ENCODE measurements around the gene CCM2. TPM values are rescaled to one million over a fixed set of nuclear protein-coding genes. Genes with fewer than 3 reads are reported as not detected.

The CCM2 gene
- total RNA-seq, 1 donor from 2014 or later: 28.7 TPM

DNA sequence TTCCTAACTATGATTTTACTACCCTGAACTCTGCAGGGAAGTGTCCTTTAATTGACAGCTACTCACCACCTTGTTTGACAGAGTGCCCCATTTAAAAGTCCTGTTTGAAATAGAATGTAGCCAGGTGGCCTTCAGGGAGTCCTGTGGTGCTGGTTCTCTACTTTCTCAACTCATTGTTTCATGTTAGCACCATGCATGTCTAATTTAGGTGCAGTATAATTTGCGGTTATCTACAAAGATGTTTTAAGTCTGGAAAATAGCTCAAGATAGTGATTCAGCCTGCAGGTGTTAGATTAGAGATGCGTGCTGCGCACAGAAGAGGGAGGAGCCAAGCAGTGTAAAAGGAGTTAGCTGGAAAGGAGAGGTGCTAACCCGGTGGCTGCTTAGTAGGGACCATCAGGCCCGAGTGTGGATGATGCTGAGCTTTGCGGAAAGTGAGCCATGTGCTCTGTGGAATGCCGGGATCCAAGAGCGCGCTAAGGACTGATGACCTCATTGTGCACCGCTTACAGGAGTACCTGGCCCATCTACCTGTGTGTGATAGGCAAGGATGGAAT lies 1.2 kb downstream of the CCM2 start:
- Histone ChIP-seq H3K27me3 (ENCODE audit: control insufficient read depth in 3 of 3, insufficient read depth in 3 of 3, low read length in 3 of 3) (no peaks in the 10 kb centered on the region), H3K4me1 (ENCODE audit: control insufficient read depth in 3 of 3, insufficient read depth in 3 of 3, low read length in 3 of 3) (peaks cover 17 to 38% (median 29%) of the 10 kb centered on the region in 3 donors), H3K4me3 (ENCODE audit: low read length in 3 of 3) (peak overlapping the region; percentile 79 to 93 (median 92)), H3K27ac (ENCODE audit: low read depth, low read length) (peak overlapping the region; percentile 86), H3K9ac (ENCODE audit: low read depth in 1 of 3, low read length in 3 of 3) (peak overlapping the region; percentile 48 to 77 (median 54)), H3K9me3 (ENCODE audit: control insufficient read depth in 3 of 3, low read length in 3 of 3) (no peaks in the 10 kb centered on the region), H3K36me3 (ENCODE audit: control insufficient read depth in 3 of 3, insufficient read depth in 3 of 3, low read length in 3 of 3) (no peaks in the 10 kb centered on the region)

DNA sequence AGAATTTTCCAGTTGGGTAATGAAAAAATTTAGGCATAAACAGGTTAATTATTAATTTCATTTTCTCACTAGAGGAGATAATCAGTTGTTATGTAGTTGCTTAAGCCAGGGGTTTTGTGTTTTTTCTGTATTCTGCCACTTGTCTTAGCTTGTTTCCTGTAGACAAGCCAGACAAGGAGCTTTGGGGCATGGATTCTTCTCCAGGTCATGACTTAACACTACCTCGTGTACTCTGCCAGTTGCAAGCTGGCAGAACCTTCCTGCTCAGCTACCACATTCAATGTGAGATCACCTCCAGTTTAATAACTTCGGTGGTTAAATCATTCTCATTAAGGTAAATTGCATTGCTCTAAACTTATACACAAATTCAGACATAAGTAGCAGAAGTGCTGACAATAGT lies 1.8 kb downstream of the CCM2 start:
- peak overlapping the region in 1 of 3 donors; percentile 77 for H3K9ac ChIP-seq (ENCODE audit: low read depth in 1 of 3, low read length in 3 of 3)
- peak overlapping the region; percentile 8 for H3K27ac ChIP-seq (ENCODE audit: low read depth, low read length)
- H3K4me1 ChIP-seq (ENCODE audit: control insufficient read depth in 3 of 3, insufficient read depth in 3 of 3, low read length in 3 of 3): peaks cover 17 to 38% (median 29%) of the 10 kb centered on the region in 3 donors
- peak overlapping the region in 1 of 3 donors; percentile 92 for H3K4me3 ChIP-seq (ENCODE audit: low read length in 3 of 3)
- no peaks in the 10 kb centered on the region for H3K9me3 ChIP-seq (ENCODE audit: control insufficient read depth in 3 of 3, low read length in 3 of 3)
- H3K36me3 ChIP-seq (ENCODE audit: control insufficient read depth in 3 of 3, insufficient read depth in 3 of 3, low read length in 3 of 3): peaks cover 0 to 2% (median 0%) of the 10 kb centered on the region in 3 donors
- H3K27me3 ChIP-seq (ENCODE audit: control insufficient read depth in 3 of 3, insufficient read depth in 3 of 3, low read length in 3 of 3): no peaks in the 10 kb centered on the region

DNA sequence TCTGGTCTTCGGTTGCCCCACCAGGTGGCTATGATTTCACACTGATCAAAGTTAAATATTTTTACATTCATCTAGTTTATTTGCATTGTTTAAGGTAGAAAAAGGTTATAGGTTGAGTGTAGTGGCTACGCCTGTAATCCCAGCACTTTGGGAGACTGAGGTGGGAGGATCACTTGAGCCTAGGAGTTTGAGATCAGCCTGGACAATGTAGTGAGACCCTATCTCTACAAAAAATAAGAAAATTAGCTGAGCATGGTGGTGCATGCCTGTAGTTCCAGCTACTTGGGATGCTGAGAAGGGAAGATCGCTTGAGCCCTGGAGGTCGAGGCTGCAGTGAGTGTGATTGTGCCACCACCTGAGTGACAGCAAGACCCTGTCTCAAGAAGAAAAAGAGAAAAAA lies 3.8 kb downstream of the CCM2 start:
- Histone ChIP-seq H3K9ac (ENCODE audit: low read depth in 1 of 3, low read length in 3 of 3) (no peak overlapping the region), H3K4me1 (ENCODE audit: control insufficient read depth in 3 of 3, insufficient read depth in 3 of 3, low read length in 3 of 3) (peaks cover 17 to 38% (median 29%) of the 10 kb centered on the region in 3 donors), H3K4me3 (ENCODE audit: low read length in 3 of 3) (no peak overlapping the region), H3K27me3 (ENCODE audit: control insufficient read depth in 3 of 3, insufficient read depth in 3 of 3, low read length in 3 of 3) (no peaks in the 10 kb centered on the region), H3K27ac (ENCODE audit: low read depth, low read length) (no peak overlapping the region), H3K36me3 (ENCODE audit: control insufficient read depth in 3 of 3, insufficient read depth in 3 of 3, low read length in 3 of 3) (peaks cover 0 to 2% (median 0%) of the 10 kb centered on the region in 3 donors), H3K9me3 (ENCODE audit: control insufficient read depth in 3 of 3, low read length in 3 of 3) (no peaks in the 10 kb centered on the region)

DNA sequence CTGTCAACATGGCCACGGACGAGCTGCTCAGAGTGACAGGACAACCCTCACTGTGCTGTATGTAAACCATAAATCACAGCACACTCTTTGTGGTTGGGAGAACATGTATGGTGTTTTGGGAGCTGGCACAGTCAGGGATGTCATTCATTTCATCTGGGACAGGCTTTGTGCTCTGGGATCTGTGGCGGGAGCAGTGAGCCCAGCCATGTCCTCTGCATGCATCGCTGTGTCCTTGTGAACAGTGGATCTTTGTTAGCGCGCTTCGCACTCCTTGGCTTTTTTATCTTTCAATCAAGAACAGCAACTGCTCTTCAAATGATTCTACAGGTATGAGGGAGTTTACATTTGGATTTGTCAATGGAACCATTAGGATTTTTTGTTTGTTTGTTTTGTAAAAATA lies 7.1 kb downstream of the CCM2 start:
- Histone ChIP-seq H3K4me1 (ENCODE audit: control insufficient read depth in 3 of 3, insufficient read depth in 3 of 3, low read length in 3 of 3) (peaks cover 8 to 22% (median 11%) of the 10 kb centered on the region in 3 donors), H3K9ac (ENCODE audit: low read depth in 1 of 3, low read length in 3 of 3) (no peak overlapping the region), H3K4me3 (ENCODE audit: low read length in 3 of 3) (no peak overlapping the region), H3K36me3 (ENCODE audit: control insufficient read depth in 3 of 3, insufficient read depth in 3 of 3, low read length in 3 of 3) (peaks cover 0 to 2% (median 0%) of the 10 kb centered on the region in 3 donors), H3K27ac (ENCODE audit: low read depth, low read length) (no peak overlapping the region), H3K27me3 (ENCODE audit: control insufficient read depth in 3 of 3, insufficient read depth in 3 of 3, low read length in 3 of 3) (no peaks in the 10 kb centered on the region), H3K9me3 (ENCODE audit: control insufficient read depth in 3 of 3, low read length in 3 of 3) (no peaks in the 10 kb centered on the region)

DNA sequence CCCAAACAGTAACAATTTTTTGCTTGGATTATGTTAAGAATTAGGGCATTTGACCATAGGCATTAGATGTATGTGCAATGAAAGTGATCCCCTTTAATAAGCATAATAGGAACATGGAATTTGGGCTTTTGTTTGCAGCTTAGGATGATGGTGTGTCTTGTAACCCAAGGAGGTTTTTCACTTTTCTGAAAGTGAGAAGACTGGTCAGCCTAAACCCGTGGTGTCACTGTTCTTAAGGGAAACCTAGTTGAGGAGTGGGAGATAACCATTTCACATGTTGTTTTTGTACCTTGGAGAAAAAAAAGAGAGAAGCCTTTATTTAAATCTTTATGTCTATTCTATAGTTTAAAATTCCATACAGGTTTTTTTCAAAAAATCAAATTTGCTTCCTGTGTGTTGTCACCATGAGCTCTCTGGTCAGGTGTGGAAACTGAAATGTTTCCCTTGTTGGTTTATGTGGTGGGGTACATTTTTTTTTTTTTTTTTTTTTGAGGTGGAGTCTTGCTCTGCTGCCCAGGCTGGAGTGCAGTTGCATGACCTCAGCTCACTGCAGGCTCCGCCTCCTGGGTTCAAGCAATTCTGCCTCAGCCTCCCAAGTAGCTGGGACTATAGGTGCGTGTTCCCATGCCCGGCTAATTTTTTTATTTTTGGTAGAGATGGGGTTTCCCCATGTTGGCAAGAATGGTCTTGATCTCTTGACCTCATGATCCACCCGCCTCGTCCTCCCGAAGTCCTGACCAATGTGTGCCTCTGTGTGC lies 7.7 kb downstream of the CCM2 start:
- Histone ChIP-seq H3K27ac (ENCODE audit: low read depth, low read length) (no peak overlapping the region), H3K9ac (ENCODE audit: low read depth in 1 of 3, low read length in 3 of 3) (no peak overlapping the region), H3K4me1 (ENCODE audit: control insufficient read depth in 3 of 3, insufficient read depth in 3 of 3, low read length in 3 of 3) (peaks cover 8 to 17% (median 9%) of the 10 kb centered on the region in 3 donors), H3K9me3 (ENCODE audit: control insufficient read depth in 3 of 3, low read length in 3 of 3) (no peaks in the 10 kb centered on the region), H3K36me3 (ENCODE audit: control insufficient read depth in 3 of 3, insufficient read depth in 3 of 3, low read length in 3 of 3) (peaks cover 0 to 2% (median 0%) of the 10 kb centered on the region in 3 donors), H3K27me3 (ENCODE audit: control insufficient read depth in 3 of 3, insufficient read depth in 3 of 3, low read length in 3 of 3) (no peaks in the 10 kb centered on the region), H3K4me3 (ENCODE audit: low read length in 3 of 3) (no peak overlapping the region)

DNA sequence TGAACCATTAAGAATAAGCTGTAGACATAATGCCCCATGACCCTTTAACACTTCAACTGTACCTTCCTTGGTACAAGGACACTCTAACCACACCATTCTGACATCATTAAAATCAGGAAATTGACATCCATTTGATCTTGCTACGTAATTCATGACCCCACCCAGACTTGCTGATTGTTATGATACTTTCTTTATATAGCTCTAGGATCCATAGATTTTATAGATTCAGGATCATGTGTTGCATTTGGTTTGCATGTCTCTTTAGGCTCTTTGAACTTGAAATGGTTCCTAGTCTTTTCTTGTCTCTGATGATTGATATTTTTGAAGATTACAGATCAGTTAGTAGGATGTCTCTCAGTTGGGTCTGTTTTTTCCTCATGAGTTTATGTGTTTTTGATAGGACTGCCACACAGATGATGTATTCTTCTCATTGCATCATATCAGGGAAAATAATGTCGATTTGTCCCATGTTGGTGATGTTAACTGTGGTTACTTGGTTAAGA lies 13.5 kb downstream of the CCM2 start:
- Histone ChIP-seq H3K27me3 (ENCODE audit: control insufficient read depth in 3 of 3, insufficient read depth in 3 of 3, low read length in 3 of 3) (no peaks in the 10 kb centered on the region), H3K4me1 (ENCODE audit: control insufficient read depth in 3 of 3, insufficient read depth in 3 of 3, low read length in 3 of 3) (peaks cover 5 to 8% (median 5%) of the 10 kb centered on the region in 3 donors), H3K9ac (ENCODE audit: low read depth in 1 of 3, low read length in 3 of 3) (no peak overlapping the region), H3K4me3 (ENCODE audit: low read length in 3 of 3) (no peak overlapping the region), H3K9me3 (ENCODE audit: control insufficient read depth in 3 of 3, low read length in 3 of 3) (no peaks in the 10 kb centered on the region), H3K36me3 (ENCODE audit: control insufficient read depth in 3 of 3, insufficient read depth in 3 of 3, low read length in 3 of 3) (peaks cover 0 to 2% (median 0%) of the 10 kb centered on the region in 3 donors), H3K27ac (ENCODE audit: low read depth, low read length) (no peak overlapping the region)

DNA sequence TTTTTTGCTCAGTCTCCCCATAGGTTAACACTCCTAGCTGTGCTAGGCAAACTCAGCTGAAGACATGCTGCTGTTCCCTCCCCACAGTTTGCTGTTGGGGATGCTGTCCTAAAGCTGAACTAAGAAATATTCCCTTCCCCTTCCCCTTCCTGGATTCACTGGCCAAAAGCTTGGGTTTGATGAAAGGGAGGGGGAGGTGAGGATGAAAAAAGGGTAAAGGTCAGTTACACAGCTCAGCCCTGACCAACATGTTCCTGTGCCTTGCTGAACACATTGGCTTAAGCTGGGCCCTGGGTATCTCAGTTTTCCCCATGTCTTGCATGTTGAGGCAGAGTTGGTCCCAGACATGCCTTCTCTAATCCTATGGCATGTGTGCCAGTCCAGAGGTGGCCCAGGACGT lies 15.3 kb downstream of the CCM2 start:
- peaks cover 5 to 8% (median 5%) of the 10 kb centered on the region in 3 donors for H3K4me1 ChIP-seq (ENCODE audit: control insufficient read depth in 3 of 3, insufficient read depth in 3 of 3, low read length in 3 of 3)
- no peaks in the 10 kb centered on the region for H3K9me3 ChIP-seq (ENCODE audit: control insufficient read depth in 3 of 3, low read length in 3 of 3)
- H3K36me3 ChIP-seq (ENCODE audit: control insufficient read depth in 3 of 3, insufficient read depth in 3 of 3, low read length in 3 of 3): peaks cover 0 to 2% (median 0%) of the 10 kb centered on the region in 3 donors
- no peak overlapping the region for H3K27ac ChIP-seq (ENCODE audit: low read depth, low read length)
- no peak overlapping the region for H3K4me3 ChIP-seq (ENCODE audit: low read length in 3 of 3)
- H3K27me3 ChIP-seq (ENCODE audit: control insufficient read depth in 3 of 3, insufficient read depth in 3 of 3, low read length in 3 of 3): no peaks in the 10 kb centered on the region
- no peak overlapping the region for H3K9ac ChIP-seq (ENCODE audit: low read depth in 1 of 3, low read length in 3 of 3)

DNA sequence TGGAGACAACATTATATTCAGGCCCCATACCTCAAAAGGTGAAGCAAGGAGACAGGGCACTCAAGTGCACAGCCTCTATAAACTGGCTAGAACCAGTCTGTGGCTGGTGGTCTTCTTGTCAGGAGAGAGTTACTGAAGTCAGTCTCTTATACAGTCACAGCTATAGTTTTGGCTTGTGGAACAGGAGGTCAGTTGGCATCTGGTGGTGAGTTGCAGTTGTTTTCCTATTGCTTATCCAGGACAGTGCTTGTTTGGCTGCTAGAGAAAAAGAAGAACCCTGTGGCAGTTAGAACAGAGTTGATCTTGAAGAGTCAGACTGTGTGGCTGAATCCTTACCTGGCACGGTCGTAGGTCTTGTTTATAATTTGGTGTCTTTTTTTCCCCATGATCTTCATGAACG lies 17.3 kb downstream of the CCM2 start:
- H3K9ac ChIP-seq (ENCODE audit: low read depth in 1 of 3, low read length in 3 of 3): peak overlapping the region in 1 of 3 donors; percentile 57
- H3K9me3 ChIP-seq (ENCODE audit: control insufficient read depth in 3 of 3, low read length in 3 of 3): no peaks in the 10 kb centered on the region
- H3K36me3 ChIP-seq (ENCODE audit: control insufficient read depth in 3 of 3, insufficient read depth in 3 of 3, low read length in 3 of 3): peaks cover 0 to 2% (median 0%) of the 10 kb centered on the region in 3 donors
- H3K27ac ChIP-seq (ENCODE audit: low read depth, low read length): peak overlapping the region; percentile 45
- H3K27me3 ChIP-seq (ENCODE audit: control insufficient read depth in 3 of 3, insufficient read depth in 3 of 3, low read length in 3 of 3): no peaks in the 10 kb centered on the region
- no peak overlapping the region for H3K4me3 ChIP-seq (ENCODE audit: low read length in 3 of 3)
- H3K4me1 ChIP-seq (ENCODE audit: control insufficient read depth in 3 of 3, insufficient read depth in 3 of 3, low read length in 3 of 3): peaks cover 5 to 8% (median 5%) of the 10 kb centered on the region in 3 donors

DNA sequence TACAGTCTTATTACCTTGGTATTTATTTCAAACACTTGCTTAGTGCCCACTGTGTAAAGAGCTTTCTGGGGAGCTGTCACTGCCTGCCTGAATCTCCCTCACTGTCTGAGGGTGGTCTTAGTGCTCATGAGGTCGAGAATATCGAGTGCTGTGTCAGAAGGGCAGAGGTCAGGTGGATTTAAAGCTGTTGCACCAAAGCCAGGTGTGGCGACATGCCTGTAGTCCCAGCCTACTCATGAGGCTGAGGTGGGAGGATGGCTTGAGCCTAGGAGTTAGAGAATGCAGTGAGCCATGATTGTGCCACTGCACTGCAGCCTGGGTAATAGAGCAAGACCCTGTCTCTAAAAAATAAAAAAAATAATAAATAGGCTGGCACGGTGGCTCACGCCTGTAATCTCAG lies 20.9 kb downstream of the CCM2 start:
- Histone ChIP-seq H3K27me3 (ENCODE audit: control insufficient read depth in 3 of 3, insufficient read depth in 3 of 3, low read length in 3 of 3) (no peaks in the 10 kb centered on the region), H3K27ac (ENCODE audit: low read depth, low read length) (no peak overlapping the region), H3K36me3 (ENCODE audit: control insufficient read depth in 3 of 3, insufficient read depth in 3 of 3, low read length in 3 of 3) (peaks cover 0 to 2% (median 0%) of the 10 kb centered on the region in 3 donors), H3K4me1 (ENCODE audit: control insufficient read depth in 3 of 3, insufficient read depth in 3 of 3, low read length in 3 of 3) (peaks cover 0 to 8% (median 5%) of the 10 kb centered on the region in 3 donors), H3K9me3 (ENCODE audit: control insufficient read depth in 3 of 3, low read length in 3 of 3) (no peaks in the 10 kb centered on the region), H3K4me3 (ENCODE audit: low read length in 3 of 3) (no peak overlapping the region), H3K9ac (ENCODE audit: low read depth in 1 of 3, low read length in 3 of 3) (no peak overlapping the region)

All from skeletal muscle tissue (tissue), 4 donors.